GM12878 (cell line): ENCODE measurements around the gene CXXC5. TPM values are rescaled to one million over a fixed set of nuclear protein-coding genes. Genes with fewer than 3 reads are reported as not detected.

Source experiments
- ATAC-seq: fragments of 200-7000 bp; cut with Tn5 transposase; 3 replicates; pipeline ENCODE4 v1.9.1; 2020; ENCODE audit warnings: mild to moderate bottlenecking, moderate library complexity
- BruUV-seq: library from RNA; stranded (reverse); fragments of 400-500 nt; replicated peaks from 2 replicates; lab custom pipeline; 2021; lab: Mats Ljungman, UMichigan
- CTCF ChIA-PET: fragments of 300-600 bp; sonication (Branson Sonifier 250); formaldehyde crosslinking; extraction: SDS; loops from one replicate; lab custom pipeline; 2021; ENCODE audit warnings: inconsistent platforms; lab: Yijun Ruan, JAX
- POLR2A ChIA-PET: fragments of 350-600 bp; formaldehyde crosslinking; extraction: SDS; loops from one replicate; lab custom pipeline; 2021; ENCODE audit warnings: inconsistent platforms; lab: Charles Lee
- RAD21 ChIA-PET: fragments of 300-600 bp; sonication (Branson Sonifier 250); formaldehyde crosslinking; loops from one replicate; lab custom pipeline; 2023; ENCODE audit warnings: antibody characterized with exemption; ENCODE audit not compliant: unreplicated experiment; lab: Charles Lee
- SMC1A ChIA-PET: fragments of 300-600 bp; sonication (Branson Sonifier 250); formaldehyde crosslinking; loops from one replicate; lab custom pipeline; 2023; ENCODE audit not compliant: unreplicated experiment, uncharacterized antibody; lab: Charles Lee
- DNase-seq: peaks from one replicate; pipeline ENCODE4 v3.0.0-alpha.2; 2011; ENCODE audit warnings: low read depth, low spot score
- FAIRE-seq: peaks from 3 replicates; lab custom pipeline; 2011; peaks lifted over from hg19 to GRCh38; lab: Jason Lieb, UNC
- H2AFZ ChIP-seq: 2 replicates; pipeline ENCODE4 v1.6.0; 2011; ENCODE audit warnings: low read depth, low read length, control low read depth; ENCODE audit not compliant: control insufficient read depth
- H3K27ac ChIP-seq: 2 replicates; pipeline ENCODE4 v1.5.1; 2011; ENCODE audit warnings: control low read depth; ENCODE audit not compliant: control insufficient read depth, insufficient read depth
- H3K27me3 ChIP-seq, 2 experiments: replicated peaks in 1 of 2; 2 replicates each; pipeline versions ENCODE4 v1.6.0 to v1.6.1; 2011; ENCODE audit warnings: low read length in 1 of 2; ENCODE audit not compliant: control insufficient read depth in 2 of 2, insufficient read depth in 2 of 2
- H3K36me3 ChIP-seq, 2 experiments: 2 replicates each; pipeline ENCODE4 v1.5.1; 2011; ENCODE audit warnings: low read length in 1 of 2; ENCODE audit not compliant: control insufficient read depth in 2 of 2, insufficient read depth in 2 of 2
- H3K4me1 ChIP-seq: 2 replicates; pipeline ENCODE4 v1.6.1; 2011; ENCODE audit warnings: mild to moderate bottlenecking, low read length, moderate library complexity, mixed read lengths; ENCODE audit not compliant: control insufficient read depth, insufficient read depth
- H3K4me2 ChIP-seq: 2 replicates; pipeline ENCODE4 v1.6.0; 2011; ENCODE audit warnings: control low read depth; ENCODE audit not compliant: control insufficient read depth, insufficient read depth
- H3K4me3 ChIP-seq: fragments of 200-600 bp; sonication (generic); 2 replicates; pipeline ENCODE4 v1.5.1; 2016
- H3K79me2 ChIP-seq: 2 replicates; pipeline ENCODE4 v1.6.0; 2011; ENCODE audit warnings: low read length; ENCODE audit not compliant: control insufficient read depth, insufficient read depth
- H3K9ac ChIP-seq: 2 replicates; pipeline ENCODE4 v1.8.0; 2011; ENCODE audit warnings: low read length, control low read depth, mixed read lengths; ENCODE audit not compliant: control insufficient read depth, insufficient read depth
- H3K9me3 ChIP-seq: replicated peaks from 3 replicates; pipeline ENCODE4 v1.5.1; 2011; ENCODE audit warnings: mild to moderate bottlenecking, low read length; ENCODE audit not compliant: control insufficient read depth, insufficient read depth
- H4K20me1 ChIP-seq: 2 replicates; pipeline ENCODE4 v1.6.0; 2011; ENCODE audit not compliant: control insufficient read depth, insufficient read depth
- NR2F1 ChIP-seq: fragments of 450-650 bp; conservative IDR thresholded peaks from 2 replicates; pipeline ENCODE4 v1.6.1; 2017; ENCODE audit warnings: mild to moderate bottlenecking
- PBX3 ChIP-seq: IDR thresholded peaks from 2 replicates; pipeline ENCODE4 v1.6.1; 2011; ENCODE audit warnings: mild to moderate bottlenecking, low read depth, low read length, moderate library complexity; ENCODE audit not compliant: insufficient replicate concordance
- WGBS: methylation state at CpG from one replicate; pipeline ENCODE4 v1.1.6; 2016; ENCODE audit warnings: low lambda C conversion rate; ENCODE audit not compliant: insufficient replicate concordance, insufficient coverage; ENCODE audit errors: missing lambda C conversion rate; 5-methylcytosine and 5-hydroxymethylcytosine counted together
- in situ Hi-C: fragments of 300-500 bp; cut with MboI; formaldehyde crosslinking; loops from 9 replicates; pipeline ENCODE4 v1.14.3; 2018; ENCODE audit warnings: mixed read lengths
- intact Hi-C: fragments of 100-400 bp; cut with micrococcal nuclease; formaldehyde crosslinking; loops from one replicate; pipeline ENCODE4 v1.14.2; 2022; ENCODE audit not compliant: unreplicated experiment
- polyA plus RNA-seq, 11 experiments: library from polyadenylated mRNA; depleted of rRNA in 4 of 11; unstranded in 6 of 11; stranded (reverse) in 5 of 11; fragments of >200 nt; fragmentation: Nextera tagmentation in 4 of 11; fragmentation: Illumina TruSeq in 1 of 11; extraction: Ambion mirVana in 4 of 11; extraction: Trizol in 1 of 11; gene quantifications; 1 replicate in 1 of 11; 2 replicates in 10 of 11; pipeline versions ENCODE4 v1.2.1 to v1.2.3, GENCODE V29; 2011 to 2016; ENCODE audit warnings: inconsistent platforms in 2 of 11, missing spikeins in 2 of 11, low read depth in 1 of 11
- total RNA-seq, 4 experiments: library from RNA; depleted of rRNA in 3 of 4; stranded (reverse); fragments of >200 nt in 3 of 4; fragmentation: Illumina TruSeq in 1 of 4; extraction: Trizol in 1 of 4; gene quantifications; 2 replicates each; pipeline versions ENCODE4 v1.2.1 to v1.2.3, GENCODE V29; 2013 to 2021

The CXXC5 gene
- total and polyA plus RNA-seq, 10 of the 15 experiments (the other 5 are each of a cell fraction or from before 2014, with no cell fraction given) = 1.8 to 90.8 (median 40.7) TPM

GRCh38 chr5:139655727-139656271, 7.7 kb downstream of the CXXC5 start:
- H3K27ac ChIP-seq = no peak overlapping the region
- no peak overlapping the region for H3K4me3 ChIP-seq
- ChIA-PET SMC1A (interaction anchor here (1.4 to 9.6 kb wide), 3 partner anchors 21 to 108 kb away, joined by 4 to 175 read pairs (median 4); no protein-coding TSS in a partner anchor), RAD21 (interaction anchor here (1.1 to 10.9 kb wide), 4 partner anchors 11 to 55 kb away, joined by 4 to 265 read pairs (median 114); no protein-coding TSS in a partner anchor), POLR2A (interaction anchor here (0.6 to 6.8 kb wide), 5 partner anchors 8 to 404 kb away, joined by 6 to 127 read pairs (median 19); no protein-coding TSS in a partner anchor), CTCF (interaction anchor here (1.1 to 9.3 kb wide), 4 partner anchors 20 to 237 kb away, joined by 3 to 201 read pairs (median 10); no protein-coding TSS in a partner anchor)
- TF ChIP-seq PBX3 (no peak), NR2F1 (0 out of 2 replicates have a peak, but pooled peaks have one; percentile 32)
- BruUV-seq = no TSS peak
- ATAC-seq (no peak), FAIRE-seq (no peak), DNase-seq (no peak)
- H3K4me1 ChIP-seq = peaks cover 87% of the 10 kb centered on the region
- H3K27me3 ChIP-seq = no peaks in the 10 kb centered on the region
- no peaks in the 10 kb centered on the region for H3K9me3 ChIP-seq
- H2AFZ ChIP-seq = no peak overlapping the region
- no peak overlapping the region for H3K9ac ChIP-seq
- in situ Hi-C loops (no loop called here), intact Hi-C loops (no loop called here)
- 60% methylated on average over 13 of the region's 18 CpGs for WGBS
- peaks cover 94% of the 10 kb centered on the region for H3K79me2 ChIP-seq
- H4K20me1 ChIP-seq = 0 out of 2 replicates have a peak, but pooled peaks cover 4% of the 10 kb centered on the region
- no peaks in the 10 kb centered on the region; a peak in 2 of 4 replicates for H3K36me3 ChIP-seq
- 0 out of 2 replicates have a peak overlapping the region, but pooled peaks have one; percentile 27 for H3K4me2 ChIP-seq
